GM21528 (cell line): Measurements from ENCODE around the gene MED8.

Experiments
- ATAC-seq: cut with Tn5 transposase; IDR thresholded peaks from one replicate; pipeline ENCODE4 v1.9.1; 2021; ENCODE audit warnings: mild to moderate bottlenecking, moderate library complexity; ENCODE audit not compliant: unreplicated experiment, low FRiP score

The MED8 gene

GRCh38 chr1:43389326-43390313 is at the start of gene MED8, which contains the start of gene SZT2:
MED8 (minus strand) TSS chr1:43389800; CDS start chr1:43389764, 36 bp downstream.
SZT2 (plus strand) TSS chr1:43389899; CDS start chr1:43389969, 70 bp downstream.
- ATAC-seq = peak; percentile 83

GRCh38 chr1:43438953-43439581 is 49.5 kb upstream of the MED8 start:
- ATAC-seq = no peak

- ATAC-seq = no peak
Observed at GRCh38 chr1:43438576-43438952, 49.0 kb upstream of the MED8 start.

- no peak for ATAC-seq
Observed at GRCh38 chr1:43438006-43438405, 48.4 kb upstream of the MED8 start.

GRCh38 chr1:43437031-43437973 is 47.7 kb upstream of the MED8 start:
- ATAC-seq = no peak

GRCh38 chr1:43436371-43436770 is 46.8 kb upstream of the MED8 start:
- ATAC-seq = no peak

GRCh38 chr1:43435146-43436145 is 45.8 kb upstream of the MED8 start:
- ATAC-seq = no peak

GRCh38 chr1:43434256-43434655 is 44.7 kb upstream of the MED8 start:
- ATAC-seq = no peak

- no peak for ATAC-seq
Observed at GRCh38 chr1:43432907-43433306, 43.3 kb upstream of the MED8 start.

- ATAC-seq = no peak
Observed at GRCh38 chr1:43432171-43432860, 42.7 kb upstream of the MED8 start.

- ATAC-seq = no peak
Observed at GRCh38 chr1:43431676-43432075, 42.1 kb upstream of the MED8 start.

GRCh38 chr1:43430831-43431230 is 41.2 kb upstream of the MED8 start:
- ATAC-seq = no peak

GRCh38 chr1:43427941-43428340 is 38.3 kb upstream of the MED8 start:
- no peak for ATAC-seq

GRCh38 chr1:43427524-43427923 is 37.9 kb upstream of the MED8 start:
- ATAC-seq = no peak

- no peak for ATAC-seq
Observed at GRCh38 chr1:43426221-43426620, 36.6 kb upstream of the MED8 start.

GRCh38 chr1:43425045-43425444 is 35.4 kb upstream of the MED8 start:
- ATAC-seq = no peak

GRCh38 chr1:43423672-43424550 is 34.3 kb upstream of the MED8 start:
- no peak for ATAC-seq
